Fibroblast of lung (primary cell): Measurements from ENCODE around the gene PKN1.

Experiments
- CTCF ChIP-seq, 2 donors: IDR thresholded peaks in 1 of 2; conservative IDR thresholded peaks in 1 of 2; 1 replicate in 1 of 2; 2 replicates in 1 of 2; pipeline ENCODE4 v1.5.1; 2011 to 2012; ENCODE audit warnings: low read length in 2 of 2, control low read depth in 1 of 2, inconsistent platforms in 1 of 2, low read depth in 1 of 2, mild to moderate bottlenecking in 1 of 2
- EZH2 ChIP-seq: IDR thresholded peaks from 2 replicates; pipeline ENCODE4 v1.5.1; 2012; ENCODE audit warnings: low read length, control low read depth, mild to moderate bottlenecking; ENCODE audit errors: missing control alignments

GRCh38 chr19:14412324-14412995 lies 20.6 kb upstream of the PKN1 start:
- TF ChIP-seq CTCF (conservative IDR thresholded peaks at IDR 0.05 in 1 of 2, IDR thresholded peaks at IDR 0.05 in 1 of 2; ENCODE audit: low read depth in 1 of 2, low read length in 2 of 2), result no peak
- no peak for TF ChIP-seq EZH2
